Measurements from ENCODE around the gene AGMO.

The AGMO gene

GRCh38 chr7:15561835-15562234 is at the start of gene AGMO:
Gene AGMO (minus strand): TSS chr7:15562015.
- Mint-ChIP-seq H3K27ac (no peak within 1 kb of the TSS), H3K9me3 (peaks cover 0 to 6% of the 10 kb centered on the region in 2 donors), H3K4me1 (no peaks in the 10 kb centered on the region), H3K4me3 (no peak within 1 kb of the TSS), H3K27me3 (no peaks in the 10 kb centered on the region)
- no peak for DNase-seq
- ATAC-seq: no peak

- Mint-ChIP-seq H3K27ac (no peak overlapping the region), H3K9me3 (no peaks in the 10 kb centered on the region), H3K4me3 (no peak overlapping the region), H3K4me1 (no peaks in the 10 kb centered on the region), H3K27me3 (no peaks in the 10 kb centered on the region)
- no peak for ATAC-seq
- no peak for DNase-seq
Observed at GRCh38 chr7:15610503-15610902, 48.7 kb upstream of the AGMO start.

GRCh38 chr7:15609287-15609686 is 47.5 kb upstream of the AGMO start:
- Mint-ChIP-seq H3K27me3 (no peaks in the 10 kb centered on the region), H3K4me3 (no peak overlapping the region), H3K27ac (no peak overlapping the region), H3K9me3 (no peaks in the 10 kb centered on the region), H3K4me1 (no peaks in the 10 kb centered on the region)
- ATAC-seq (no peak), DNase-seq (no peak)

- H3K27me3 Mint-ChIP-seq: no peaks in the 10 kb centered on the region
- ATAC-seq (no peak), DNase-seq (no peak)
- peaks cover 0 to 8% of the 10 kb centered on the region in 2 donors for H3K9me3 Mint-ChIP-seq
- no peak overlapping the region for H3K4me3 Mint-ChIP-seq
- H3K4me1 Mint-ChIP-seq: no peaks in the 10 kb centered on the region
- H3K27ac Mint-ChIP-seq: no peak overlapping the region
Observed at GRCh38 chr7:15607529-15608210, 45.9 kb upstream of the AGMO start.

- H3K4me3 Mint-ChIP-seq: no peak overlapping the region
- no peaks in the 10 kb centered on the region for H3K27me3 Mint-ChIP-seq
Observed at GRCh38 chr7:15606561-15606960, 44.7 kb upstream of the AGMO start.

GRCh38 chr7:15604166-15604565 is 42.4 kb upstream of the AGMO start:
- H3K4me1 Mint-ChIP-seq: no peaks in the 10 kb centered on the region
- H3K4me3 Mint-ChIP-seq: no peak overlapping the region
- no peaks in the 10 kb centered on the region for H3K27me3 Mint-ChIP-seq
- no peak overlapping the region for H3K27ac Mint-ChIP-seq
- DNase-seq (no peak), ATAC-seq (no peak)
- peaks cover 0 to 8% of the 10 kb centered on the region in 2 donors for H3K9me3 Mint-ChIP-seq

More at GRCh38 chr7:15606561-15606960, 44.7 kb upstream of the AGMO start:
- H3K27ac Mint-ChIP-seq: no peak overlapping the region
- DNase-seq (no peak), ATAC-seq (no peak)
- H3K4me1 Mint-ChIP-seq: no peaks in the 10 kb centered on the region
- H3K9me3 Mint-ChIP-seq: peaks cover 0 to 8% of the 10 kb centered on the region in 2 donors

- Mint-ChIP-seq H3K4me3 (no peak overlapping the region), H3K27me3 (no peaks in the 10 kb centered on the region), H3K9me3 (peaks cover 0 to 8% of the 10 kb centered on the region in 2 donors), H3K4me1 (no peaks in the 10 kb centered on the region), H3K27ac (no peak overlapping the region)
- DNase-seq (no peak), ATAC-seq (no peak)
Observed at GRCh38 chr7:15603124-15603523, 41.3 kb upstream of the AGMO start.

- no peaks in the 10 kb centered on the region for H3K4me1 Mint-ChIP-seq
- DNase-seq (no peak), ATAC-seq (no peak)
- no peak overlapping the region for H3K27ac Mint-ChIP-seq
- H3K4me3 Mint-ChIP-seq: no peak overlapping the region
- no peaks in the 10 kb centered on the region for H3K27me3 Mint-ChIP-seq
- peaks cover 0 to 8% of the 10 kb centered on the region in 2 donors for H3K9me3 Mint-ChIP-seq
Observed at GRCh38 chr7:15602236-15602635, 40.4 kb upstream of the AGMO start.

- peaks cover 0 to 8% of the 10 kb centered on the region in 2 donors for H3K9me3 Mint-ChIP-seq
- no peak for ATAC-seq
Observed at GRCh38 chr7:15601175-15601574, 39.4 kb upstream of the AGMO start.

GRCh38 chr7:15600298-15600697 is 38.5 kb upstream of the AGMO start:
- no peak for ATAC-seq
- no peaks in the 10 kb centered on the region for H3K4me1 Mint-ChIP-seq
- H3K27ac Mint-ChIP-seq: no peak overlapping the region
- DNase-seq: no peak
- H3K9me3 Mint-ChIP-seq: peaks cover 0 to 8% of the 10 kb centered on the region in 2 donors
- no peaks in the 10 kb centered on the region for H3K27me3 Mint-ChIP-seq
- H3K4me3 Mint-ChIP-seq: no peak overlapping the region

More at GRCh38 chr7:15601175-15601574, 39.4 kb upstream of the AGMO start:
- Mint-ChIP-seq H3K4me1 (no peaks in the 10 kb centered on the region), H3K27me3 (no peaks in the 10 kb centered on the region), H3K27ac (no peak overlapping the region), H3K4me3 (no peak overlapping the region)
- no peak for DNase-seq

- DNase-seq: no peak
- H3K9me3 Mint-ChIP-seq: peaks cover 0 to 8% of the 10 kb centered on the region in 2 donors
- H3K27me3 Mint-ChIP-seq: no peaks in the 10 kb centered on the region
- ATAC-seq: no peak
- H3K4me3 Mint-ChIP-seq: no peak overlapping the region
- no peak overlapping the region for H3K27ac Mint-ChIP-seq
- H3K4me1 Mint-ChIP-seq: no peaks in the 10 kb centered on the region
Observed at GRCh38 chr7:15594461-15594860, 32.6 kb upstream of the AGMO start.

- Mint-ChIP-seq H3K27ac (no peak overlapping the region), H3K4me1 (no peaks in the 10 kb centered on the region), H3K4me3 (no peak overlapping the region), H3K27me3 (no peaks in the 10 kb centered on the region), H3K9me3 (peaks cover under 1 to 9% of the 10 kb centered on the region in 2 donors)
- DNase-seq: no peak
- ATAC-seq: no peak
Observed at GRCh38 chr7:15593382-15593781, 31.6 kb upstream of the AGMO start.

GRCh38 chr7:15586266-15586665 is 24.5 kb upstream of the AGMO start:
- no peak for DNase-seq
- ATAC-seq: no peak
- Mint-ChIP-seq H3K4me3 (no peak overlapping the region), H3K4me1 (no peaks in the 10 kb centered on the region), H3K9me3 (peaks cover 12 to 15% of the 10 kb centered on the region in 2 donors), H3K27ac (no peak overlapping the region), H3K27me3 (no peaks in the 10 kb centered on the region)

- no peak for DNase-seq
- Mint-ChIP-seq H3K4me1 (no peaks in the 10 kb centered on the region), H3K27me3 (no peaks in the 10 kb centered on the region)
Observed at GRCh38 chr7:15584575-15584974, 22.8 kb upstream of the AGMO start.

GRCh38 chr7:15582773-15583172 is 21.0 kb upstream of the AGMO start:
- DNase-seq: no peak
- no peak for ATAC-seq
- H3K27me3 Mint-ChIP-seq: no peaks in the 10 kb centered on the region
- no peak overlapping the region for H3K4me3 Mint-ChIP-seq
- no peaks in the 10 kb centered on the region for H3K4me1 Mint-ChIP-seq
- H3K9me3 Mint-ChIP-seq: peaks cover 6 to 8% of the 10 kb centered on the region in 2 donors
- no peak overlapping the region for H3K27ac Mint-ChIP-seq

More at GRCh38 chr7:15584575-15584974, 22.8 kb upstream of the AGMO start:
- peaks cover 12 to 15% of the 10 kb centered on the region in 2 donors for H3K9me3 Mint-ChIP-seq
- no peak overlapping the region for H3K27ac Mint-ChIP-seq
- no peak for ATAC-seq
- H3K4me3 Mint-ChIP-seq: no peak overlapping the region

GRCh38 chr7:15581352-15581951 is 19.6 kb upstream of the AGMO start:
- H3K9me3 Mint-ChIP-seq: peaks cover 6 to 8% of the 10 kb centered on the region in 2 donors
- DNase-seq (no peak), ATAC-seq (no peak)
- H3K4me1 Mint-ChIP-seq: no peaks in the 10 kb centered on the region
- H3K4me3 Mint-ChIP-seq: no peak overlapping the region
- no peak overlapping the region for H3K27ac Mint-ChIP-seq
- no peaks in the 10 kb centered on the region for H3K27me3 Mint-ChIP-seq

All from stimulated activated naive CD8-positive, alpha-beta T cell treated with anti-CD3 and anti-CD28 coated beads, Interleukin-15, amount 100 ng/mL, for 72 hours (primary cell).